Stimulated activated naive CD8-positive, alpha-beta T cell treated with anti-CD3 and anti-CD28 coated beads, Interleukin-15, amount 100 ng/mL, for 72 hours (primary cell): ENCODE data around the gene ZNF845.
A peak's percentile ranks its signal among the peaks of the same experiment; 100 is the strongest.
"Not testable (repeated sequence)": the region's sequence is repeated elsewhere in the genome, so short reads cannot be mapped to it uniquely, and the experiment has no call there.

Experiments
- ATAC-seq: fragments of 150-1000 bp; cut with Tn5 transposase; 2 replicates; pipeline ENCODE4 v1.10.0; 2021; ENCODE audit warnings: mild to moderate bottlenecking, moderate library complexity
- DNase-seq, 2 donors: peaks; one replicate each; pipeline ENCODE4 v3.0.0; 2021 to 2022
- H3K27ac Mint-ChIP-seq, 2 donors: one replicate each; pipeline ENCODE4 v1.8.0; 2022; ENCODE audit warnings: mild to moderate bottlenecking in 2 of 2, mixed read lengths in 2 of 2, moderate library complexity in 2 of 2
- H3K27me3 Mint-ChIP-seq: one replicate; pipeline ENCODE4 v1.8.0; 2022; ENCODE audit warnings: mixed read lengths
- H3K4me1 Mint-ChIP-seq: one replicate; pipeline ENCODE4 v1.8.0; 2022; ENCODE audit warnings: mild to moderate bottlenecking, mixed read lengths
- H3K4me3 Mint-ChIP-seq, 2 donors: one replicate each; pipeline ENCODE4 v1.8.0; 2022; ENCODE audit warnings: mild to moderate bottlenecking in 2 of 2, mixed read lengths in 2 of 2, moderate library complexity in 1 of 2
- H3K9me3 Mint-ChIP-seq, 2 donors: one replicate each; pipeline ENCODE4 v1.8.0; 2022; ENCODE audit warnings: mixed read lengths in 2 of 2

Gene ZNF845

DNA sequence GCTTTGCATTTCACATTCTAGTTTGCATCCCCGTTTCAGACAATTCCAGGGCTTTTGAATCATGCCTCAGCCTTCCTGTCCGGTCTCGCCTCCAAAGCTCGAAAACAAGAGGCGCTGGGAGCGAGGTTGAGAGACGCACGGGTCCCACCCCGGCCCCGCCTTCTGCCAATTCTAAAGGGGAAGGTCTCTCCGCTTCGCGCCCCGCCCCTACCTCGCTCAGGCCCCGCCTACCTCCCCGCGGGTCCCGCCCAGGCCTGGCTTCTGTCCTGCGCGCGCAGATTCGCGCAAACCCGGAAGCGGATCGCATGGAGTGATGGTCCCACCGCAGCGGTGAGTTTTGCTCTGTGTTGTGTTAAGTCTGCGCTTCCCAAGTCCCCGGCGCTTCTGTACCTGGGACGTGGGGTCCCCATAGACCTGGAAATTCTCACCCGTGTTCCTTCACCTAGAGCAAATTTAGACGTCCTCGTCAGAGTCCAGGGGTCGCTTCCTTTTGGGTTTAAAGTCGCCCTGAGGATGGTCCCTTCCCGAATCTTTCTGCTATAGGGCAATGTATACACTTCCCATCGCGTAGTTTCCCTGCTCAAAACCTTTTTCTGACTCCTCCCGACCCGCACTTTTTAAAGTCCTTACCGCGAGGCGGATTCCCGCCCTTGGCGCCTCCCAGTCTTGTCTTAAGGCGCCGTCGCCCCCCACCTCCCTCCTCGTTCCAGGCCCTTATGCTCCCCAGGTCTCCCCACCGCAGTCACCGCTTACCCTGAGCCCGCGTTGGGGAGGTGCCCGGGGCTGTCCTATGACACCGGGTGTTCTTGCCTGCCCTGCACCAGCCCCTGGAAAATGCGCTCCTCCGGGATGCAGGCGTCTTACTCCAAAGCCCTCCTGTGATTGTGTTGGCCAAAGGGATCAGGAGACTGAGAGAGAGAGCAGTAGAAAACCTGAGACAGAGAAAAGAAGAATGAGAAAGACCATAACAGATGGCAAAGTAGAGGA is at the start of gene ZNF845:
TSS of gene ZNF845 (plus strand) at position 287 of the 987 bp plus-strand sequence. CDS start 7,559 bp downstream, outside the sequence.
- ATAC-seq (peak; percentile 98), DNase-seq (peak; percentile 96 to 97)
- peaks cover 6% of the 10 kb centered on the region for H3K27me3 Mint-ChIP-seq
- peak within 1 kb of the TSS; percentile 61 to 94 for H3K27ac Mint-ChIP-seq
- peaks cover 24 to 30% of the 10 kb centered on the region in 2 donors for H3K9me3 Mint-ChIP-seq
- H3K4me1 Mint-ChIP-seq = peaks cover 17% of the 10 kb centered on the region
- peak within 1 kb of the TSS; percentile 90 for H3K4me3 Mint-ChIP-seq

DNA sequence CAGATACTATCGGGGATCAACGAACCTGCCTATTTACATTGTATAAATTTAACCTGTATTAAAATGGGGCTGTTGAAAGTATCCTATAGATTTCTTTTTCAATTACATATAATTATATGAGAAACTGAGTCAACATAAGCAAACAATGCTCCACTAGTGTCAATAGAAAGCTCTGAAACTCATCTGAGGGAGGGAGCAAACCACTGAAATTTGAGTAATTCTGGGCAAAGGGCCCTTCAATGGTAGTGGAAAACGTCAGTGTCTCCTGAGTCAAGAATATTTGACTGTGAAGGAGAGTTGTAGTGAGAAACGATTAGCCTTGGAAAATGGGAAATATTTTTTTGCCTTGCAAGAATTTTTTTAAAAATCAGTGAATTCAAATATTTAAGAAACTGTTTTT is 48.5 kb upstream of the ZNF845 start:
- no peak overlapping the region for H3K4me3 Mint-ChIP-seq

DNA sequence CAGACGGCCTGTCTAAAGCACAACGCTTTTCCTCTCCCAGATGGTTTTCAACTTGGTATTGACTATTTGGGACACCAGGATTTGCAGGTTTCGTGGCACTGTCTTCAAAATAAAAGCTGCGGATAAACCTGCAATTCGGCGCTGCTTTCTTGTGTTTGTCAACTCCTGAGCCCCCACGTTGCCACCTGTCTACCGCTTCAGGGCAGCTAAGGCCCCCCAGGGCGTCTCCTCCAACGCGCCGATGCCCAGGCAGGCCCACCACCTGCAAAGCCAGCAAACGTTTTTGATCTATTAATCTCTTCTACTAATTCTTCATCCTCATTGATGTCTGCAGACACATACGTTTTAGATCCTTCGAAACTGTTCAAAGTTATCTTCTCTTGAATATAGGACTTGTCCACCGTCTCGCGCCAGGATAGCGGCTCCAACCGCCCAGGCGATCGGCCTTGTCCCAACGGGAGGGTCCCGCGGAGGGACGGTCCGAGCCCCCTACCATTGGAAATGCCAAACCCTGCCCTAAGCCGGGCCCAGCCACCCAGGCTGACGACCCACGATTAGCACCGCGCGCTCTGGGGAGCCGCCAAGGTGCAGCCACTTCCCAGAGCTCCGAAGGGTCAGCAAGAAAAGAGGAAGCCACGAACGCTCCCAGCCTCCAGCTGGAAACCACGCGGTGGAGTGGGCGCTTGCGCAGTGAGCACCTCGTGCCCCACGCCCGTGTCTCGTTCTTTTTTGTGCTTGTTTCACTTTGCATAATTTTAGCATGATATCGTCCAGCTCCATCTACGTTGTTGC is 42.6 kb upstream of the ZNF845 start:
- no peaks in the 10 kb centered on the region for H3K27me3 Mint-ChIP-seq
- DNase-seq = no peak
- no peak for ATAC-seq
- no peaks in the 10 kb centered on the region for H3K4me1 Mint-ChIP-seq
- peak overlapping the region in 1 of 2 donors; percentile 7 for H3K27ac Mint-ChIP-seq
- peaks cover 36 to 60% of the 10 kb centered on the region in 2 donors for H3K9me3 Mint-ChIP-seq
- H3K4me3 Mint-ChIP-seq = no peak overlapping the region

More for the DNA sequence above, 48.5 kb upstream of the ZNF845 start:
- ATAC-seq (no peak), DNase-seq (no peak)
- no peaks in the 10 kb centered on the region for H3K27me3 Mint-ChIP-seq
- H3K27ac Mint-ChIP-seq = no peak overlapping the region
- peaks cover 21 to 30% of the 10 kb centered on the region in 2 donors for H3K9me3 Mint-ChIP-seq
- no peaks in the 10 kb centered on the region for H3K4me1 Mint-ChIP-seq

DNA sequence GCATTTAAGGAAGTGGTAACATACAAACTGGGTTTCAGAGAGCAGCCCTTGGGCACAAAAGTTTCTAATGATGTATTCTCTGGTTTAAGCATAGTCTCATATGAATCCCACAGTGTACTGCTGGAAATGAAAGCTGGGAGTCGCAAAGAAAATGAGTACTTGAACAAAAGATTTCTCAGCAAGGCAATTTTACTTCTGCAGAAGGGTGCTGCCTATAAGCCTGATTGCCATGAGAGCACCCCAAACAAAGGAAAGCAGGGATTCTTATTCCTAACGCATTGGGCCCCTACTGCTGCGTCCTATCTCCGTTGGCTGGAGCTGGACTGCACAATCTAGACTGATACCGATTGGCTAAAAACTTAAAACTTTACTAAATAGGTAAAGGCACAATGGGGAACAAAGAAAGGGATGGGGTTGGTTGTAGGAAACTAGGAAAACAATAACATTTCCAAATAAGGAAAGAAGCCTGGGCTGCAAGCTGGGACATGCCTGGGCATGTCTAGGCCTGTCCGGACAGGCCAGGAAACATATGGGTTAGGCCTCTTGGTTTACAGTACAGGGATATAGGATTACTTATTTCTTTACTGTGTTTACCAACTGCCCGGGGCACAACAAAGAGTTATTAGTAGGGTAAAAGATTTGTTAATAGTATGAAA is 38.6 kb upstream of the ZNF845 start:
- peaks cover 35 to 58% of the 10 kb centered on the region in 2 donors for H3K9me3 Mint-ChIP-seq
- no peaks in the 10 kb centered on the region for H3K4me1 Mint-ChIP-seq
- H3K27ac Mint-ChIP-seq = peak overlapping the region; percentile 37 to 48
- no peak for ATAC-seq
- DNase-seq = no peak
- H3K4me3 Mint-ChIP-seq = no peak overlapping the region
- no peaks in the 10 kb centered on the region for H3K27me3 Mint-ChIP-seq

DNA sequence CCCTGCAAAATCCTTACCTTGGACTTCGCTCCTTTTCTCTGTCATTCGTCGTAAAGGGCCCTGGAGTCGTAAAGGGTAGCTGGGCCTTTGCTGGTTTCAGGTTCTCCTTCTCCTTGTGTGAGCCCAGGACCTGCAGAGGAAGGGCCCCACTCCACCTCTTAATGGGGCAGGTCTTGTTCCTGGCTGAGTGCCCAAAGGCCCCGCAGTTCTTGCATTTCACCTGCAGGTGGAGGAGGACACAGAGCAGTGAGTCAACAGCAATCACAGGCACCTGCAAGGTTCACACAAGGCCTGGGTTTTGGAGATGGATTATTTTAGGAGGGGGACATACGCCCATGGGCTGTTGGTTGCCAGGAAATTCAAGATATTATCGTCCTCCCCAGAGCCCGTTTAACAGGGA is 32.2 kb upstream of the ZNF845 start:
- DNase-seq, H3K27ac Mint-ChIP-seq, H3K4me3 Mint-ChIP-seq, H3K4me1 Mint-ChIP-seq, ATAC-seq: not testable (repeated sequence)
- Mint-ChIP-seq H3K9me3 (peaks cover 7 to 45% of the 10 kb centered on the region in 2 donors), H3K27me3 (peaks cover 16% of the 10 kb centered on the region)

DNA sequence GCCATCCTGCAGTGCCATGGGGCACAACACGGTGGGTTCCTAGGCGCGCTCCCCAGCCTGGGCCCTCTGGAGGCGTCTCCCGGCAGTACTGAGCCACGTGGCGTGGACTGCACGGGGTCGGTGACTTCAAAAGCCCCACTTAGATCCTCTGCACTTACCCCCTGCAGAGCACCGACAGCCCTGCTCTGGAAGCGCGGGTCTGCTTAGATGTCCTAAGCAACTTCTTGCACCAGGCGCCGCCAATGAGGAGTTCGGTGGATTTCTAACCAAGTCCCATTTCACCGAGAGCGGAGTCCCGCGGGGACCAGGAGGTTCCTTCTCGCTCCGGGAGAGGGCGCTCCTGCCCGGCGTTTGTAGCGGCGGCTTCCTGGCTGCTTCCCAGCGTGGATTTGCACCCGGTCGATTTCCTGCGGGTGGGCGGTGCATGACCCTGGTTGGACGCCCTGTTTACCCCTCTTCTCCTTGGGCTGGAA is 25.2 kb upstream of the ZNF845 start:
- no peak for ATAC-seq
- Mint-ChIP-seq H3K9me3 (peaks cover 18 to 75% of the 10 kb centered on the region in 2 donors), H3K27me3 (peaks cover 26% of the 10 kb centered on the region), H3K27ac (no peak overlapping the region), H3K4me1 (no peaks in the 10 kb centered on the region), H3K4me3 (no peak overlapping the region)
- no peak for DNase-seq

DNA sequence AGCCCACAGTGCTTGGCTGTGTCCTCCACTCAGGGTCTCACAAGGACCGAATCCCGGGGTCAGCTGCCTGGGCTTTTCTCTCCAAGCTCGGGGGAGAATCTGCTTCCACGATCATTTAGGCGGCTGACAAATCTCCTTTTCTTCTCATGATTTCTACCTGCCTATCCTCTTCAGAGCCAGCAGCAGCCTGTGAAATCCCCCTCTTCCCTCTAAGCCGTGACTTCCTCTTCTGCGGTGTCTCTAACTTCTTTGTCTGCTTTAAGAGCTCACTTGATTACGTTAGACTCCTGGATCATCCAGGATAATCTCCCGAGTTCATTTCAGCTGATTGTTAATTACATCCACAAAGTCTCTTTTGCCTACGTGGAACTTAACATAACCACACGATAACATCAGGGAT is 22.5 kb upstream of the ZNF845 start:
- Mint-ChIP-seq H3K27ac (no peak overlapping the region), H3K4me1 (no peaks in the 10 kb centered on the region)

DNA sequence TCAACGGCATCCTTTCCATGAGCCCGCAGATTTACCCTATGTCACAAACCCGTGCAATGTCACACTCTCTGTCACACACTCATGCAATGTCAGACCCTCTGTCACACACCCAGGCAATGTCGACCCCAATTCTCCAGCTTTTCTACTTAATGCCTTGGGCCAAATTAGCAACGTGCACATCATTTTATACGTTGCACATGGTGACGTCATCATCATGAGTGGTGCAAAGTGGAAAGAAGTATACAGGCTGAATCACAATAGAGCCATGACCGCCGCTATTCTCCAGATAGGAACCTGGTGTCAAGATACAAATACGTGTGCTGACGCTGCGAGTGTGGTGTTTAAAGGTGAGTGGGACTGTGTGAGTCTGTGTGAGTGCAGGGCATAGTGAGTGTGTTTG is 21.7 kb upstream of the ZNF845 start:
- no peak overlapping the region for H3K27ac Mint-ChIP-seq

More for the DNA sequence above, 22.5 kb upstream of the ZNF845 start:
- peaks cover 22% of the 10 kb centered on the region for H3K27me3 Mint-ChIP-seq
- DNase-seq = no peak
- no peak for ATAC-seq
- H3K4me3 Mint-ChIP-seq = no peak overlapping the region
- peaks cover 23 to 59% of the 10 kb centered on the region in 2 donors for H3K9me3 Mint-ChIP-seq

DNA sequence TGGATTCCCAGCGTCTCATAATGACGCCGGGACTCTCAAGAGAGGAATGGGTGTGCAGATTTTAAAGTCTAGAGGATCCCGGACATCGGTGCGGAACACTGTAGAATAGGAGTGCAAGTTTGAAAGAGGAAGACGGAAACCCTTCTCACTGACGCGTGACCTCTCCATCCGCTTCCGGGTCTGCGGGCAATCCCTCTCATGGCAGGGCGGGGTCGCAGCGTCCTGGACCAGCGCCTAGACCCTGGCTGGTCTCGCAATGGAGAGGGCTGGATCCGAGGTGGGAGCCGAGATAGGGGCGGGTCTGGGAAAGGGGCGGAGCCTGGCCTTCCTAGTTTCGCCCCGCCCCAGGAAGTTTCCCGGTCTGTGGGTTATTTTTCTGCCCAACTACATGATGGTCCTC is 4.6 kb upstream of the ZNF845 start:
- peak overlapping the region in 1 of 2 donors; percentile 77 for H3K27ac Mint-ChIP-seq
- peak overlapping the region; percentile 77 to 87 for H3K4me3 Mint-ChIP-seq
- peaks cover 46 to 49% of the 10 kb centered on the region in 2 donors for H3K9me3 Mint-ChIP-seq
- no peak for ATAC-seq
- H3K4me1 Mint-ChIP-seq = peaks cover 9% of the 10 kb centered on the region
- peak; percentile 16 to 35 for DNase-seq
- peaks cover 19% of the 10 kb centered on the region for H3K27me3 Mint-ChIP-seq

More for the DNA sequence above, 21.7 kb upstream of the ZNF845 start:
- Mint-ChIP-seq H3K4me3 (no peak overlapping the region), H3K27me3 (peaks cover 14% of the 10 kb centered on the region), H3K4me1 (no peaks in the 10 kb centered on the region), H3K9me3 (peaks cover 23 to 57% of the 10 kb centered on the region in 2 donors)
- DNase-seq = no peak
- no peak for ATAC-seq

DNA sequence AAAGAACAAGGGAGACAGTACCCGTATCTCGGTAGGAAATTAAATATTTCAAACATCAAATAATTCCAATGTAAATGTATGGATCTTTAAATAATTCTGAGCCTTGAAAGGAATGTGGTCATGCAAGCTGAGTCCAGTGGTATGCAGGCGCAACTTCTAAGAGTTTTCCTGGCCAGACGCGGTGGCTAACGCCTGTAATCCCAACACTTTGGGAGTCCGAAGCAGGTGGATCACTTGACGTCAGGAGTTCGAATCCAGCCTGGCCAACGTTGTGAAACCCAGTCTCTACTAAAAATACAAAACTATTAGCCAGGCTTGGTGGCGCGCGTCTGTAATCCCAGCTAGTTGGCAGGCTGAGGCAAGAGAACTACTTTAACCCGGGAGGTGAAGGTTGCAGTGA is 1.1 kb upstream of the ZNF845 start:
- H3K9me3 Mint-ChIP-seq = peaks cover 31 to 36% of the 10 kb centered on the region in 2 donors
- H3K27ac Mint-ChIP-seq = no peak overlapping the region

DNA sequence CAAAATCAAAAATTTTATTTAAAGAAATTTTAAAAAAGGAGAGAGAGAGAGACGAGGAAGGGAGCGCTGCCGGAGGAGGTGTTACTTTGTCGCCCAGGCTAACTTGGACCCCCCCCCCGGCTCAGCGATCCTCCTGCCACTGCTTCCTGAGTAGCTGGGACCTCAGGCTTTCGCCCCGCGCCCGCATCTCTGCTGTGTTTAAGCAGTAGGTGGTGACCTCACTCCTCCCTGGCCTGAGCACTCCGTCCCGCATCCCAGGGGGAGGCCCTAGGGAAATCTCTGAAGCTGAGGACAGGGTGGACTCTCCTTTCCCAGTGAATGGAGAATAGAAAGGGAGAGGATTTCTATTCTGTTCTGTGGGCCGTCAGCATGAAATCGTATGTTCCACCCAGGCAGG is 485 bp upstream of the ZNF845 start:
- DNase-seq = peak in 1 of 2 donors; percentile 35

More for the DNA sequence above, 1.1 kb upstream of the ZNF845 start:
- DNase-seq (no peak), ATAC-seq (no peak)
- peak overlapping the region; percentile 75 to 90 for H3K4me3 Mint-ChIP-seq
- H3K27me3 Mint-ChIP-seq = peaks cover 9% of the 10 kb centered on the region
- peaks cover 20% of the 10 kb centered on the region for H3K4me1 Mint-ChIP-seq

DNA sequence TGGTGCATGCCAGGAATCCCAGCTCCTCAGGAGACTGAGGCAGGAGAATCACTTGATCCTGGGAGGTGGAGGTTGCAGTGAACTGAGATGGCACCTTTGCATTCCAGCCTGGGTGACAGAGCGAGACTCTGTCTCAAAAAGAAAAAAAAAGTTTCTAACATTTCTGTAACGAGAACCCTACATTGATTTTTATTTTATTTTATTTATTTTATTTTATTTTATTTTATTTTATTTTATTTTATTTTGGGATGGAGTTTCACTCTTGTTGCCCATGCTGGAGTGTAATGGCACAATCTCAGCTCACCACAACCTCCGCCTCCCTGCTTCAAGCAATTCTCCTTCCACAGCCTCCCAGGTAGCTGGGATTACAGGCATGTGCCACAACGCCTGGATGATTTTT is 10.9 kb downstream of the ZNF845 start:
- not testable (repeated sequence) for H3K4me3 Mint-ChIP-seq, ATAC-seq, H3K4me1 Mint-ChIP-seq, H3K27me3 Mint-ChIP-seq, DNase-seq, H3K27ac Mint-ChIP-seq
- peaks cover 39 to 57% of the 10 kb centered on the region in 2 donors for H3K9me3 Mint-ChIP-seq

More for the DNA sequence above, 485 bp upstream of the ZNF845 start:
- ATAC-seq = peak; percentile 49
- Mint-ChIP-seq H3K9me3 (peaks cover 31% of the 10 kb centered on the region in 2 donors), H3K4me3 (peak overlapping the region; percentile 90), H3K27ac (no peak overlapping the region), H3K4me1 (peaks cover 20% of the 10 kb centered on the region), H3K27me3 (peaks cover 9% of the 10 kb centered on the region)

DNA sequence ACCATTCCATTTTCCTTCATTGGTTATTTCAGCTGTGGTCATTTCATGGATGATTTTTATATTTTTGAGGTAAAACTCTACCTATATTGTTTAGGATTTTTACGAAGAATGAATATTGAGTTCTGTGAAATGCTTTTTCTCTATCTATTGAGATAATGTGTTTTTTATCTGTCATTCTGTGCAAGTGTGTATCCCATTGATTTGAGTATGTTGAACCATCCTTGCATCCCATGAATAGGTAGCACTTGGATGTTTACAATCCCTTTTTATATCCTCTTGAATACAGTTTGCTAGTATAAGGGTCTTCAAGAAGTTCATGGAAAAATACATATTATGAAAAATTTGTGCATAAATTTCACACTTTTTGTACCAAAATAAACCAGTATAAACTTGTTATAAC is 22.2 kb downstream of the ZNF845 start:
- Mint-ChIP-seq H3K27me3 (no peaks in the 10 kb centered on the region), H3K9me3 (peaks cover 42 to 70% of the 10 kb centered on the region in 2 donors), H3K27ac (no peak overlapping the region), H3K4me1 (peaks cover 7% of the 10 kb centered on the region), H3K4me3 (no peak overlapping the region)
- no peak for ATAC-seq
- no peak for DNase-seq

DNA sequence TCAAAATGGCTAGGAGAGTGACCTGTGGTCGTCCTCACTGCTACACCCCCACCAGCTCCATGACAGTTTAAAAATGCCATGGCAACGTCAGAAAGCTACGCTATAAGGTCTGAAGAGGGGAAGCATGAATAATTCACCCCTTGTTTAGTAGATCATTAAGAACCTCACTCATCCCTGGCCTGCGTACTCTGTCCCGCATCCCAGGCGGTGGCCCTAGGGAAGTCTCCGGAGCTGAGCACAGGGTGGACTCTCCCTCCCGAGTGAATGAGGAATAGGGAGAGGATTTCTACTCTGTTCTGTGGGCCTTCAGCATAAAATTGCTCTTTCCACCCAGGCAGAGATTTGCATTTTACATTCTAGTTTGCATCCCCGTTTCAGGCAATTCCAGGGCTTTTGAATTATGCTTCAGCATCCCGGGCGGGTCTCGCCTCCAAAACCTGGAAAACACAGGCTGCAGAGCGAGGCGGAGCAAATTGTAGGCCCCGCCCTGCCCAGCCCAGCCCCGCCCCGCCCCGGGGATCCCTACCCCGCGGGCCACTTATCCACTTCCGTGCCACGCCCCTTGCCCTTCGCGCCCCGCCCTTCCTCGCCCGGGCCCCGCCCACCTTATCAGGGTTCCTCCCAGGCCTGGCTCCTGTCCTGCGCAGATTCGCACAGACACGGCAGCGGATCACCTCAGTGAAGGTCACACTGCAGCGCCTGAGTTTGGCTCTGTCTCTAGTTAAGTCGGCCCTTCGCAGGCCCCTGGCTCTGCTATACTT is 24.5 kb downstream of the ZNF845 start:
- Mint-ChIP-seq H3K27ac (no peak overlapping the region), H3K27me3 (no peaks in the 10 kb centered on the region), H3K4me1 (peaks cover 7% of the 10 kb centered on the region), H3K4me3 (no peak overlapping the region), H3K9me3 (peaks cover 27 to 47% of the 10 kb centered on the region in 2 donors)
- no peak for ATAC-seq
- DNase-seq = no peak
